BE2C (cell line): Measurements from ENCODE around the gene ERGIC1.

Experiments
- DNase-seq: peaks from one replicate; pipeline ENCODE4 v3.0.0-alpha.2; 2020
- H3K27me3 ChIP-seq: fragments of 250-450 bp; sonication (Bioruptor Pico); 2 replicates; pipeline ENCODE4 v1.5.1; 2020; ENCODE audit warnings: mild to moderate bottlenecking
- H3K36me3 ChIP-seq: fragments of 250-450 bp; sonication (Bioruptor Pico); 2 replicates; pipeline ENCODE4 v1.5.1; 2020; ENCODE audit warnings: mild to moderate bottlenecking
- H3K4me1 ChIP-seq: fragments of 250-450 bp; sonication (Bioruptor Pico); 2 replicates; pipeline ENCODE4 v1.5.1; 2020
- H3K4me3 ChIP-seq: 2 replicates; pipeline ENCODE4 v1.5.1; 2011; ENCODE audit warnings: low read depth, low read length
- H3K9me3 ChIP-seq: fragments of 250-450 bp; sonication (Bioruptor Pico); 2 replicates; pipeline ENCODE4 v1.5.1; 2020
- CTCF ChIP-seq: IDR thresholded peaks from 2 replicates; pipeline ENCODE4 v1.5.1; 2012; ENCODE audit warnings: mild to moderate bottlenecking, low read depth, low read length

Gene ERGIC1

GRCh38 chr5:172872997-172873491 lies 39.0 kb downstream of the ERGIC1 start:
- peaks cover 2% of the 10 kb centered on the region; the same call in 1 of the 2 replicates for H3K36me3 ChIP-seq
- no peaks in the 10 kb centered on the region for H3K27me3 ChIP-seq
- TF ChIP-seq CTCF, result no peak
- H3K4me1 ChIP-seq, result peaks cover 17% of the 10 kb centered on the region
- H3K9me3 ChIP-seq, result no peaks in the 10 kb centered on the region
- H3K4me3 ChIP-seq, result no peak overlapping the region
- DNase-seq, result no peak

DNA sequence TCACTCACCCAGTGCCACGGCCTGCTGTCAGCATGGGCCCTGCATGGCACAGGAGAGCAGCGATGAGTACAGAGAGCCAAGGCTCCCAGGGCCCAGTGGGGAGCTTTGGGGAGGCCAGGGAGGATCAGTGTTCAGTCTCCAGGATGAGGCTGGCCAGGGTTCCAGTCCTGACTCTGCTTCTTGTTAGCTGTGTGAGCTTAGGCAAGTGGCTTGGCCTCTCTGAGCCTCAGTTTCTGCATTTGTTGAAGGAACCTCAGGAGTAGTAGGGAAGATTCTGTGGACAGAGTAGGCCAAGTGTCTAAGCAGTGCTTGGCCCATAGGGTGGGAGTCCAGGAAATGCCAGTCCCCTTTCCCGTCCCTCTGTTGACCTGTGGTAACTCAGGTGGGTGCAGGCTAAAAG lies 39.5 kb downstream of the ERGIC1 start:
- no peak for DNase-seq
- Histone ChIP-seq H3K4me3 (no peak overlapping the region), H3K36me3 (no peaks in the 10 kb centered on the region), H3K4me1 (peaks cover 14% of the 10 kb centered on the region), H3K9me3 (no peaks in the 10 kb centered on the region), H3K27me3 (no peaks in the 10 kb centered on the region)
- no peak for TF ChIP-seq CTCF

DNA sequence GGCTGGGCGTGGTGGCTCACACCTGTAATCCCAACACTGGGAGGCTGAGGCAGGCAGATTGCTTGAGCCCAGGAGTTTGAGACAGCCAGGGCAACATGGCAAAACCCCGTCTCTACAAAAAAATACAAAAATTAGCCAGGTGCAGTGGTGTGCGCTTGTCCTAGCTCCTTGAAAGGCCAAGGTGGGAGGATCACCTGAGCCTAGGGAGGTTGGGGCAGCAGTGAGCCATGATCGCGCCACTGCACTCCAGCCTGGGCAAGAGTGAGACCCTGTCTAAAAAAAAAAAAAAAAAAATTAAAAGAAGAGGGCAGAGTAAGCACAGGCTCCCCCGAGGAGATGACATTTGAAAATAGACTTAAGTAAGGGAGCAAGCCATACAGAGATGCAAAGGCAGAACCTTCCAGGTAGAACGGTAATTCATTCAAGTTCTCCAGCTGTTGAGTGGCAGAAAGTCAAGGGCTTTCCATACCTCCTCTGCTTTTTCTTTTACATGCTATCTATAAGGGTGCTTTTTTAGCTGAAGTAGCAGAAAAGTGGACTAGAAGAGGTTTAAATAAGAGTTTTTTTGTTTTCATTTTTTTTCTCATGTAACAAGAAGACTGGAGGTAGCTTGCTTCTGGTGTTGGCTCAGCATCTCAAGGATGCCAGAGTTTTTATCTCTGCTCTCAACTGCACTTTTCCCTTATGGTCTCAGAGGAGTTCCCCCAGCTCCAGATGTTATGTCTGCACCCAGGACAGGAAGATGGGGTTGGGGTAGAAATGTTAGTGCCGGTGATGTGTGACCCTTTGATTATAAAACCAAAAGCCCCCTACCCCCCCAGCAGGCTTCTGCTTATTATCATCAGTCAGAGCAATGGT lies 40.8 kb downstream of the ERGIC1 start:
- DNase-seq, result no peak
- H3K9me3 ChIP-seq, result no peaks in the 10 kb centered on the region
- no peak for TF ChIP-seq CTCF
- H3K4me1 ChIP-seq, result peaks cover 5% of the 10 kb centered on the region
- no peaks in the 10 kb centered on the region for H3K36me3 ChIP-seq
- H3K4me3 ChIP-seq, result no peak overlapping the region
- no peaks in the 10 kb centered on the region for H3K27me3 ChIP-seq

- DNase-seq, result no peak
- Histone ChIP-seq H3K36me3 (no peaks in the 10 kb centered on the region), H3K4me1 (peaks cover 5% of the 10 kb centered on the region), H3K27me3 (no peaks in the 10 kb centered on the region), H3K4me3 (no peak overlapping the region), H3K9me3 (no peaks in the 10 kb centered on the region)
- TF ChIP-seq CTCF, result no peak
Measured at GRCh38 chr5:172875505-172876279, 41.6 kb downstream of the ERGIC1 start.

GRCh38 chr5:172876578-172876977 lies 42.5 kb downstream of the ERGIC1 start:
- Histone ChIP-seq H3K27me3 (no peaks in the 10 kb centered on the region), H3K4me1 (peaks cover 5% of the 10 kb centered on the region), H3K36me3 (no peaks in the 10 kb centered on the region), H3K9me3 (no peaks in the 10 kb centered on the region), H3K4me3 (no peak overlapping the region)
- no peak for TF ChIP-seq CTCF
- DNase-seq, result no peak
